Muscle layer of duodenum (tissue), 2 donors: Measurements from ENCODE around the gene CPNE8.

Experiments used
- H3K27ac ChIP-seq: one replicate; pipeline ENCODE4 v1.7.0; 2013; ENCODE audit warnings: mild to moderate bottlenecking, low read length
- H3K27me3 ChIP-seq: one replicate; pipeline ENCODE4 v1.7.0; 2013; ENCODE audit warnings: low read depth, mild to moderate bottlenecking, control low read depth, low read length
- H3K36me3 ChIP-seq, 2 donors: one replicate each; pipeline ENCODE4 v1.7.0; 2013; ENCODE audit warnings: low read length in 2 of 2, control low read depth in 1 of 2, mild to moderate bottlenecking in 1 of 2; ENCODE audit not compliant: insufficient read depth in 2 of 2, control insufficient read depth in 1 of 2
- H3K4me1 ChIP-seq, 2 donors: one replicate each; pipeline ENCODE4 v1.7.0; 2013; ENCODE audit warnings: low read length in 2 of 2, mild to moderate bottlenecking in 2 of 2, control low read depth in 1 of 2, moderate library complexity in 1 of 2; ENCODE audit not compliant: insufficient read depth in 2 of 2, control insufficient read depth in 1 of 2
- H3K4me3 ChIP-seq, 2 donors: one replicate each; pipeline ENCODE4 v1.7.0; 2013; ENCODE audit warnings: low read length in 2 of 2, low read depth in 1 of 2, mild to moderate bottlenecking in 1 of 2
- H3K9me3 ChIP-seq, 2 donors: one replicate each; pipeline ENCODE4 v1.7.0; 2013; ENCODE audit warnings: low read length in 2 of 2, control low read depth in 1 of 2, mild to moderate bottlenecking in 1 of 2; ENCODE audit not compliant: control insufficient read depth in 1 of 2
- donor health status: healthy.

Gene CPNE8

DNA sequence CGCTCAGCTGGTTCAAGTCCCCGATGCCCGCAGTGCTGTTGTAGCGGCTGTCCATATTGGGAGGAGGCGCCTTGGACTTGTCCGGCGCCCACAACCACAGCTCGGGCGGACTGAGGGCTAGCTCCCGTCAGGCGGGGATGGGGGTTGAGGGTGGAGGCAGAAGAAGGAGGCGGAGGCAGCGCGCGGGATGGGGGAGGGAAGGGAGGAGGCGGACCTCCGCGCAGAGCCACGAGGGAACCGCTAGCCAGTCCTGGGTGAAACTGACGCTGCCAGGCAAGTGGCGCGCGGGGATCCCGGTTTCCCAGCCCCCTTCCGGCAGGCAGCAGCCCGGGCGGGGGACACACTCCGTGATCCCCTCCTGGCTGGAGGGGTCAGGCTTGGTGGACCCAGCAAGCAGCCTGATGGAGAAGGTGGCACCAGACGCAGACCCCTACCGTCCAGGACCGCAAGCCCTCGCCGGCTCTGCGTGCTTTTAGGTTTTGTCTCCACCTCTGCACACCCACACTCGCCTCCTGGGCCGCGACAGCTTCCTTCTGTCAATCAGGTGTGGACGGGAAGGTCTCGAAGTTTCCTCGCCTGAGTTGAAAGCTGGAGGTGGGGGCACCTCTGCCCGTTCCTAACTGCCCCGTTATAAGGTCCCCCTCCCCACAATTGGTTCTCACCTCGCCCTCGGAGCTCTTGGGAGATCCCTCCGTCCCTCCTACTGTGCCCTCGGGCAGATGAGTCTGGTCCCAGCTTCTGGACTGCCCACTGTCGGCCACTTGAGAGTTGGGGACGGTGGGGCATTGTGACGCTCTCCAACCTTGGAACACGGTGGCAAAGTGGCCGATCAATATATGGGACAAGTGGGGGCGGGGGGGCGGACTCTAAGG, at the start of gene CPNE8:
TSS of gene CPNE8 (minus strand) at position 112 of the 872 bp plus-strand sequence. CDS start at position 55, 57 bp downstream.
- H3K4me3 ChIP-seq: peak within 1 kb of the TSS; percentile 86 to 91
- no peaks in the 10 kb centered on the region for H3K27me3 ChIP-seq
- H3K4me1 ChIP-seq: no peaks in the 10 kb centered on the region
- no peaks in the 10 kb centered on the region for H3K9me3 ChIP-seq
- H3K27ac ChIP-seq: peak within 1 kb of the TSS; percentile 96
- peaks cover 0 to 4% of the 10 kb centered on the region in 2 donors for H3K36me3 ChIP-seq

DNA sequence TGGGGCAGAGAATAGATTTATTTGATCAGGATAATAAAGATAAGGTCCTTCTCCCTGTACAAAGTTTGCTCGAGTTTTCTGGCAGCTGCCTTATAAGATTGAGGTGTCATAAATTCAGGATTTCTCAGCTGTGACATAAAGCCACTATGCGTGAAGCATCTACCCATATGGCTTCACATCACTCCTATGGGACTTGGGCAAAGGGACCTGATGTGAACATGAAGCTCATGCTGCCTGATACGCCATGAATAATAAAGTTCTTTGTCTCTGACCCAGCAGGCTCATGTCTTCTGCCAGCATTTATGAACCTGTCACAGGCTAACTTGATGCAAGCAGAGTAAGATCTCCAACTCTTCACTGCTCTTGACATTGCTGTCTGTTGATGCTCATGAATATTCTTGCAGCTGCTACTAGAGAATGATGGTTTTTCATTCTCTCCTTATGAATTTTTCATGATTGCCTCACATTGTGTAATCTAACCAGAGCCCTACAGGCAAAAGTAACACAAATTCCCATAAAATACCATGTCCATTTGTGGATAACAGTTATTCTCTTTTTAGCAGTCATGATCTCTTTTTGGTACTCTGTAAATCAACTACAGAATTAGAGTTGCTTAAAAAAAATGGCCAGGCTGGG, 49.0 kb upstream of the CPNE8 start:
- no peak overlapping the region for H3K4me3 ChIP-seq
- no peaks in the 10 kb centered on the region for H3K4me1 ChIP-seq

DNA sequence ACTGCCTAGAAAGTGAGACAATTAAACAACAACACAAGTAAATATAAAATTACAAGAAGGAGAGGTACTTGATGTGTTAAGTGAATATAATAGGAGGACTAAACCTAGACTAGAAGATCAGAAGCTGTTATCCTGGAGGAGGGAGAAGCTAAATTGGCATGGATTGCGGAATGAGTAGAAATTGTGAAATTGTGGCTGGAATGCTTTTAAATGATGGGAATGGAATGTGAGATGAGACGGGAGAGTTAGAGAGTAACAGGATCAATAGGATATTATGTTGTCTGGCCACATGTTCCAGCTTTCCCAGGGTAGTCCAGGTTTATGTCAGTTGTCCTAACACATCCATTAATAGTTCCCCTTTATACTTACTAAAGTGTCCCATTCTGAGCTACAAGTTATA, 44.0 kb upstream of the CPNE8 start:
- H3K27me3 ChIP-seq: no peaks in the 10 kb centered on the region
- no peaks in the 10 kb centered on the region for H3K9me3 ChIP-seq
- H3K4me1 ChIP-seq: no peaks in the 10 kb centered on the region
- no peaks in the 10 kb centered on the region for H3K36me3 ChIP-seq
- H3K4me3 ChIP-seq: no peak overlapping the region
- no peak overlapping the region for H3K27ac ChIP-seq

More for the DNA sequence above, 49.0 kb upstream of the CPNE8 start:
- H3K27ac ChIP-seq: no peak overlapping the region
- H3K9me3 ChIP-seq: no peaks in the 10 kb centered on the region
- H3K27me3 ChIP-seq: no peaks in the 10 kb centered on the region
- no peaks in the 10 kb centered on the region for H3K36me3 ChIP-seq

- Histone ChIP-seq H3K27ac (no peak overlapping the region), H3K27me3 (no peaks in the 10 kb centered on the region), H3K4me3 (no peak overlapping the region), H3K36me3 (no peaks in the 10 kb centered on the region), H3K4me1 (no peaks in the 10 kb centered on the region), H3K9me3 (peaks cover 0 to 3% of the 10 kb centered on the region in 2 donors)
Observed at GRCh38 chr12:38934686-38935085, 29.3 kb upstream of the CPNE8 start.

DNA sequence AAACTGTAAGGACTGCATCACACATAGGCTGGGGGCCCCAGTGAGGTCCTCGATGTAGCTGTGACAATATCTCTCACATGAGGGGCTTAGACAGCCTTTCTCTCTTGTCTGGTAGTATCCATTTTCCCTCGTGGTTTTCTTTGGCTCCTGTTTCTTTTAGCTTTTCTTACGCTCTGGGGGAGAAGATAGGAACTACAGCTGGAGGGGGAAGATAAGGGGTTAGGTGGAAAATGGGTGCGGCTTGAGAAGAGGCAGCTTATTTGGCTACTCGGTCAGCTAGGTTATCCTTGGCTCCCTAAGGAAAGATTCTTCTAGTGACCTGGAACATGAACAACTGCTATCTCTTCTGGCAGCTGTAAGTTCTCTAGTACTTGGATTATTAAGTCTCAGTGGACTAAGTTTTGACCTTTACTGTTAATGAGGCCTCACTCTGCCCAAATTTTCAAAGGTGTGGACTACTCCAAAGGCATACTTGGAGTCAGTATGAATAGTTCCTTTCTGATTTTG, 28.7 kb upstream of the CPNE8 start:
- Histone ChIP-seq H3K27me3 (no peaks in the 10 kb centered on the region), H3K36me3 (no peaks in the 10 kb centered on the region), H3K27ac (no peak overlapping the region), H3K4me1 (no peaks in the 10 kb centered on the region), H3K4me3 (no peak overlapping the region), H3K9me3 (peaks cover 0 to 3% of the 10 kb centered on the region in 2 donors)

DNA sequence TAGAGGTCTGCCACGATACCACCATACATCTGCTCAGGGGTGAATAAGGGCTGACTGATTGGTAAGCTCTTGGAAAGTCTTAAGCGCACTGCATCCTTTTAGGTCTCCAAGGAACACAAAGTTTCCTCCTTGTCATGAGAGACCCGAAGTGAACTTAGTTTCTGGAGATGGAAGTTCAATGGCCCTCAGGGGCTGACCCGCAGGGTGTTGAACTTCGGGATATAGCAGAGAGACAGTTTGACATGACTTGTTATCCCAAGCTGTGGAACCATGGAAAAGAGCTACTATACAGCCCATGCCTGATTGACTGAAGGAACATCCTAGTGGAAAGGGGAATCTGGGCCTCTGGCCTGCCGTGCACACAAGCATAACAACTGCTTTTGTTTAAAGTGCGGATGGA, 26.9 kb upstream of the CPNE8 start:
- H3K4me3 ChIP-seq: no peak overlapping the region
- no peaks in the 10 kb centered on the region for H3K9me3 ChIP-seq
- no peaks in the 10 kb centered on the region for H3K36me3 ChIP-seq
- no peaks in the 10 kb centered on the region for H3K4me1 ChIP-seq
- no peak overlapping the region for H3K27ac ChIP-seq
- H3K27me3 ChIP-seq: no peaks in the 10 kb centered on the region

DNA sequence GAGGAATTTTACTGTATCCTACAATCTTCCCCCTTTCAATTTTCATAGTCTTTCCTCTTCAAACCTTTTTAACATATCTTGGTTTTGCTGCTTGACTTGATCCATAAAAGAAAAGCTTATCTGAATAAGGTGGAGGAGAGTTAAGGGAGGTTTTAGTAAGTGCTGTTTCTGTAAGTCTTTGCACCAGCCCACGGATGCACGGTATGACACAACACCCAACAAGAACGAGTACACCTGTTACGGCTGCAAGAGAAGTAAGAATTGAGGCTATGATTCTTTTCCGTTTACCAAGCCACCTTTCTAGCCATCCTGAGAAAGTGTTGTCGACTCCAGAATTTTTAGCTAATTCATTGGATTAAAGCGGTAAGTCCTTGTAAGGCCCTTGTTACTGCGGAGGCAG, 26.1 kb upstream of the CPNE8 start:
- Histone ChIP-seq H3K27me3 (no peaks in the 10 kb centered on the region), H3K4me3 (no peak overlapping the region), H3K27ac (no peak overlapping the region), H3K36me3 (no peaks in the 10 kb centered on the region), H3K4me1 (no peaks in the 10 kb centered on the region), H3K9me3 (no peaks in the 10 kb centered on the region)

- H3K27me3 ChIP-seq: no peaks in the 10 kb centered on the region
- H3K4me1 ChIP-seq: no peaks in the 10 kb centered on the region
- H3K9me3 ChIP-seq: no peaks in the 10 kb centered on the region
- no peaks in the 10 kb centered on the region for H3K36me3 ChIP-seq
- no peak overlapping the region for H3K27ac ChIP-seq
- H3K4me3 ChIP-seq: no peak overlapping the region
Observed at GRCh38 chr12:38930990-38931389, 25.6 kb upstream of the CPNE8 start.

GRCh38 chr12:38926501-38926900, 21.1 kb upstream of the CPNE8 start:
- no peaks in the 10 kb centered on the region for H3K9me3 ChIP-seq

DNA sequence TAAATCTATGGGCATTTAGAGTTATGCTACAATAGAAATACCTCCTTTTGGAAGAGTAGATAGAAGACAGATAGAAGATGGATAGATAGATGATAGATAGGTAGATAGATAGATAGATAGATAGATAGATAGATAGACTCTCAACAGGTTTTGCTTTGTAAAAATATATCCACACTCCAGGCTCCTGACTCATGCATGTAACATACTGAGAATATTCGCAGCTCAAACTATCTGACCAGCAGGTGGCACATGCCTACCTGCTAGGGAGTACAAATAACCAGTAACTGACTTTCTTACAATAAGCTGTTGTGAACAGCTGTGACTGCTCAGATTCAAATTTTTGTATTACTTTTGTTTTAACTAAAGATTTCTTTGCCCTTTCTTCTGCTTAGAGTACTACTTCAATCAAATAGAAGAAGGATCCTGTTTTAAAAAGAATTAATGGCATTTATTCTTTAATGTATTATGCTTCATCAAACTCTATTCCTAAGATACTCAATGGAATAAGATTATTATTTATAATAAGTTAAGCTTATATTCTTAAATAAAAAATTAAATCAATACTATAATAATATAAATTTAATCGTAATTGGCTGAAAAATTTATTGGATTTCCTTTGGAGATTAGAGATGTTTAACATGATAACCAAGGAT, 15.8 kb upstream of the CPNE8 start:
- H3K4me1 ChIP-seq: no peaks in the 10 kb centered on the region
- H3K9me3 ChIP-seq: no peaks in the 10 kb centered on the region
- no peak overlapping the region for H3K27ac ChIP-seq
- no peaks in the 10 kb centered on the region for H3K27me3 ChIP-seq
- H3K36me3 ChIP-seq: no peaks in the 10 kb centered on the region
- no peak overlapping the region for H3K4me3 ChIP-seq

More at GRCh38 chr12:38926501-38926900, 21.1 kb upstream of the CPNE8 start:
- no peak overlapping the region for H3K4me3 ChIP-seq
- H3K4me1 ChIP-seq: no peaks in the 10 kb centered on the region
- no peaks in the 10 kb centered on the region for H3K27me3 ChIP-seq
- no peaks in the 10 kb centered on the region for H3K36me3 ChIP-seq
- H3K27ac ChIP-seq: no peak overlapping the region

GRCh38 chr12:38919191-38919590, 13.8 kb upstream of the CPNE8 start:
- Histone ChIP-seq H3K27me3 (no peaks in the 10 kb centered on the region), H3K4me3 (no peak overlapping the region), H3K9me3 (no peaks in the 10 kb centered on the region), H3K27ac (no peak overlapping the region), H3K4me1 (no peaks in the 10 kb centered on the region), H3K36me3 (no peaks in the 10 kb centered on the region)
